Stimulated activated CD4-positive, alpha-beta T cell treated with anti-CD3 and anti-CD28 coated beads, Interleukin-12 subunit alpha, Interleukin-12 subunit beta, amount 100 ng/mL, for 4 hours (primary cell): ENCODE data around the gene RBMS3.
"Not testable (repeated sequence)": the region's sequence is repeated elsewhere in the genome, so short reads cannot be mapped to it uniquely, and the experiment has no call there.

Source experiments
- DNase-seq: peaks from one replicate; pipeline ENCODE4 v3.0.0-alpha.2; 2020

The RBMS3 gene

DNA sequence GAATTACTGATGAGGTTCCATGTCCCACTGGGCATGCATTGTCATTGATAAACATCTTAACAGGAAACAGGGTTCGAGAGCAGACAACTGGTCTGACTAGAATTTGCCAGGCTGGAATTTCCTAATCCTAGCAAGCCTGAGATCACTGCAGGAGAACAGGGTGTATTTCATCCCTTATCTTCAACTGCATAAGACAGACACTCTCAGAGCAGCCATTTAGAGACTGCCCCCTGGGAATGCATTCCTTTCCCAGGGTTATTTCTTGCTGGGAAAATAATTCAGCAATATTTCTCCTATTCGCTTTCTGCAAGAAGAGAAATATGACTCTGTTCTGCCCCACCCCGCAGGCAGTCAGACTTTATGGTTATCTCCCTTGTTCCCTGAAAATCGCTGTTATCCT is 113.1 kb downstream of the RBMS3 start:
- DNase-seq = not testable (repeated sequence)

DNA sequence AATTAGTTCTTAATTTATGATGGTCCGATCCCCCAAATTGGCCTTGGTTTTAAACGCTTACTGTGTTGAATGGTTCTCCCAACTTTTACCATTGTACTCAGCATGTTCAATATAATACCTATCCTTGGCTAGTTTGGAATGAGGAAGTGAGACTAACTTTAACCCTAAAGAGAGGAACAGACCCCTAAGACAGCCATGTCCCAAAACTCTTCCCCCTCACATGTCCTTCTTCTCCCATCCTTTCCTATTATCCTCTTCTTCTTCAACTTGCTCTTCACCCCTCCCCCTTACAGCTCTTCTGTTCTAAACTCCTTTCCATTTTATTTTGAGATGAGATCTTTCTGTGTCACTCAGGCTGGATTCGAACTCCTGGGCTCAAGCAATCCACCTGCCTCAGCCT is 116.5 kb downstream of the RBMS3 start:
- no peak for DNase-seq

DNA sequence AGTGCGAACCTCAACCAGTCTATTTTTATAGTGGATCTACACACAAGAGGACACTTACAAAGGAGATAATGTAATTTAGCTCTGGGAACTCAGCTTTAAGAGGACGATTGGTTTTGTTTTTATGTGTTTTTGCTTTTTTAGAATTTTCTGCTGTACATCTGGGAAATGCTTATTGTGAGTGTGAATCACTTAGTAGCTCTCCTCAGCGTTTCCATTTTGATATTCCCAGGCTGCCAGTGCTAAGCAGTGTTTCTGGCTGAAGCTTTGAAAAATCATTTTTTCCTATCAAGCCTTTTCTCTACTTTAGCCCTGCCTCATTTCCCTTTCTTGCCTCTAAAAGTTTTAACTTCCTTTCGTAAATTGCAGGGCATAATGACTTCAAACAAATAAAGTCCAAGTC is 117.9 kb downstream of the RBMS3 start:
- DNase-seq = no peak

DNA sequence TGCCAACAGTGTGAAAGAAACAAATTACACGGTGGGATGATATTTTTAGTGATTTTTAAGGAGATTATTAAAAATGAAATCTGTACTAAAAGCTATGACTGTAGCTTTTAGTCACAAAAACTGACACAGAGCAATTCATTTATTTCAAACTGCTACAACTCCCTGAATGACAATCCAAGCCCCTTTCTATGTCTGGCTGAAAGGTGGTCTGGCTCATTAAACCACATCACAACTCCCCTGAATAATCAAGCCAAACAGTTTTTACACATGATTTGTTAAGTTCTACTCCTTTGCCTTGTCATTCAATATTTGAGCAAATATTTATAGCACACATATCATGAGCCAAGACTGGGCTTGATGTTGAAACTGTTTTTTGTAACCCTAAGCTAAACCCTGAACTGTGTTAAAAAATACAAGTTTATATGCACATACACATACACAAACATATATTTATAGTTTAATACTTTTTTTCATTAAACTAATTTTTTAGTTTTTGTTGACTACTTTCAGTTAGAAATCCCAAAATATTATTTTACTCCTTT is 125.5 kb downstream of the RBMS3 start:
- no peak for DNase-seq

DNA sequence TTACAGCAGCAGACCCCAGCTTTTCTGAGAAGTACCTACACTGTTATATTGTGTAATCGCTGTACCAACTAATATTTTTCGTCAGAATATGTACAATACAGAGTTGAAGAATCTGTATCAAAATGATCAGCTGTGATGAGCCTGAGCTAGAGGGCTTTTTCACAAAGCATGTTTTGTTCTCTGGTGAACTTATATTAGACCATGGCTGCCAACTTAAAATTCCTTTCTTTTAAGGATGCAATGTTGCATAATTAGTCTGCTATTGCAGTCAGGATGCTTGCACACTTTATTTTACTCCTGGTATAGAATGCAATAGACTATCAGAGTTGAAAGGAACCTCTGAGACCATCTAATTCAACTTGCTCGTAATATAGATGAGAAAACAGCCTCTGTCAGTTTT is 127.8 kb downstream of the RBMS3 start:
- no peak for DNase-seq

DNA sequence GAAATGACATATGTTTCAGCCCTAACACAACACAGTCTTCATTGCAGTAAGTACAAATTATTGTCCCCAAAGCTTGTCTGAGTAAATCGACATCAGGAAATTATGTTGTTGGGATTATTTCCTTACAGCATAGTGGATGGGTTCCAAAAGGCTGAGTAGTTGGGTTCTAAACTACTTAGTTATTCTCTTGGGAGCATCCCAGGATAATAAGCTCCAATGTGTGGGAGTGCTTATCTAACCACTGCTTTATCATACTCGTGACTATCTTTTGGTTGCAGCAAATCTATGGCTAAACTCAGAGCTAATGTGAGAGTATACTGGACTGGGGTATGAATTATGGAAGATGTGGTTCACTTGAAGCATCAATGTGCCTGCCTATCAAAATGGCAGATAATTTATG is 128.5 kb downstream of the RBMS3 start:
- DNase-seq = no peak

DNA sequence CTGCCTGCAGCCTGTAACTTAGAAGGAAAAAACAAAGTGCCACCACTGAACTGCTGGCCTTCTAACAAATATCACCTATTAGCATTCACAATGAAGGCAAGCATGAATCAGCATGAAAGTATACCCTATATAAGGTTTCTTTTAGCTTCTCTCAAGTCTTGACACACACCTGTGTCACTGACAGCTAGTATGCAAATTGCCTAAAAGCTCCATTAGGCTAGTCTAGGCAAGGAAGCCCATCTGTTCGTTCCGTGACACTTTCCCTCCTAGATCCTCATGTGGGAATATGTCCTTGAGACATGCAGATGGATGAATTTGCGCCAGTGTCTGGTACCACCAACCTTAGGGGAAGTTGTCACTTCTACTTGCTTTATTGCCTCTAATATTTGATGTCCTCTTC is 129.3 kb downstream of the RBMS3 start:
- no peak for DNase-seq

DNA sequence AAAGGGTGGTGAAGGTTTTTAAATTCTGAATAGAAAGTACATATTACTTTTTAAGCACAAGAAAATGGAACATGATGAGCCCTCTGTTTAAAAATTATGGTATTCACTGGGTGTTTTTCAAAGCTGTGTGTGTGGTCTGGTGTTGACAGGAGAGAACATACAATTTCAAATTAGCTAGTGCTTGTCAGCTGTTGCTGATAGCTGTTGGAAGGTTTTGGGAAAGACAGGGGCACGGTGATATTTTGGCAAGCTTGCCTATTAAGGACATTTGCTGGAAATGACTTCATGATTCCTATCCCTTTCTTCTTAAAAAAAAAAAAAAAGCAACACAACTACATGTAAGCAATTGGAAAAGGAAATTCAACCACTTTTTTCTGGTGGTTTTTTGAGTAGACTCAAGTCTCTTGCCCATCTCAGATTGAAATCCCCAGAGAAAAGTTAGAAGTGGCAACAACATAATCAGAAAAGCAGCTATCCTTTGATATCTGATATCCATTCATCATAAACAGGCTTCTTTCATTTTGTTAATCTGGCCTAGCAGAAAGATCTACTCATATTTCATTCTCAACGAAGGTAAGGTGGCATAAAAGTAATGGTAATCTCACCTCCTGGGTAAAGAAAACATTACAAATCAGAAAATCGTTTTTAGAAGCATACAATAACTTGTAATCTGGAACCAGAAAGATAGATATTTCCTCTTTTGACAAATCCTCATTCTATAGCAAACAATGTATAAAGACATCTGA is 130.0 kb downstream of the RBMS3 start:
- DNase-seq = no peak

DNA sequence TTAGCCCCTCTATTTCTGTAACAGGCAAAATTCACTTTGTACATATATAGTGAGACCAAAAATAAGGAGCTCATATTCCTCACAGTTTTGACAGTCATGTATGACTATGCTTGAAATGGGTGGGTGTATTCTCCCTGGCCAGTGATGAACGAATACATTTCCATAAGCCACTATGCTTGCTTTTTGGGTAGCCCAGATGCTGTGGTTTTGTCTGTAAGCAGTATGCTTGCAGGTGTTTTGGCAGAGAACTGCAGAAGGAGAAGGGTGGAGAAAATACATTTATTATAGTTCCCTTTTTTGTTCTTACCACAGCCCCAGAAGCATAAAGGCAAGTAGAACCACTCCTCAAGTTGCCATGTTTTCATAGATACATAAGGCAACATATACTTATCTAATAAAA is 131.2 kb downstream of the RBMS3 start:
- DNase-seq = no peak

DNA sequence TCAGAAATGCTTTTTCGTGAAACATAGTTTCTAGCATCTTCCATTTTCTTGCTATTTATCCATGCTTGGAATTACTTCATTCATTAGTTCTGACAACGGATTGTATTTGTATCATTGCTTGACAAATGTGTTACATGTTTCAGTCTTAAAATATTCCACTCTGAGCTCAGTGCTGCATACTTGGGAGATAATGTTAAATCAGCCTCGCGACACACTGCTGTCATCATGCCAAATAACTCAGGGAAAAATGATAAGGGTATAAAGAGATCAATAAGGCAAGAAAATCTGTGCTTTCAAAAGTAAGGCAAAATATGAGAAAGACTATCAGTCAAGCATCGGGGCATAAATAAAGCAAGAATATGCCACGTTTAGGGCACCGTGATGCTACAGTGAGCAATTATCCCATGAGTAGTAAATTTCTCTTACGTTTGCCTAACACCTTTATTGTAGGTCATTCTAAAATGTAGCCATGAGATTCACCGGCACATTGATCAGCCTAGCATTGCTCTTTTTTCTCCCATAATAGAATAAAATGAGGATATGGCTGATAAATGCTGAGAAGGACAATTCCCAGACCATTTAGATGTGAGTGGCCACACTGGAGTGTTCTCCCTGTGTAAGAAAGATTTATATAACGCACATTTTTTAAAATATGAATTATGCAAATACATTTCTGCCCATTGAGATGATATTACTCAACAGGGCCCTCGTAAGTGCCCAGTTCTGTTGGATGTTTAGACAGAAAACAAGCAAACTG is 133.8 kb downstream of the RBMS3 start:
- no peak for DNase-seq

DNA sequence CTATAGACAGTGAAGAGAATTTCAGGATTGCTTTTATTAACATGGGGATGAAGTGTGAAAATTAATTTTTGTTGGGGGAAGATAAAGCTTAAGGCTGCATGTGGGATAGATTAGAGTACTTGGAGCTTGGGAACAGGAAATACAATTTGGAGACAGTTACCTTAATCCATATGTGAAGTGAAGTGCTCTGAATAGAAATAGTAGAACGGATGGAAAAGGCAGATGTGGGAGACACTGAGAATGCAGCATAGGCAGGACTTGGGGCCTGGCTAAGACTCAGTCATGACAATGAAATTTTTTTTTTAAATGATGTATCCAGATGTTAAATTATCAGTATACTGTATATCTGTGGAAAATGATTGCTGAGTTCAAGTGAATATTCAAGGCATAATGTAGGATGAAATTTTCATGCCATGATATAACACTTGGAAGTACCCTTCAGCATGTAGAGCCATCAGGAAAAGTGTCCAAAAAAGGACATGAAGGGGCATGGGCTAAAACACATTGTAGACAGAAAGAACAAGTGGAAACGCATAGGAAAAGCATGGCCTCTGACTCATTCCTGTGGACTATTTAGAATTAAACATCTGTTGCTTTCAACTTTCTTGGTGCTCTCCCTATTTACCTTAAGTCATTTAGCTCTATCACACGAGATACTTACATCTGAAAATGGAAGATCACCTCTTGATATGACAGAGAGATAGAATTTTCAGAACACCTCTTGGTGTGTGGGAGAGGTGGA is 134.8 kb downstream of the RBMS3 start:
- DNase-seq = no peak

DNA sequence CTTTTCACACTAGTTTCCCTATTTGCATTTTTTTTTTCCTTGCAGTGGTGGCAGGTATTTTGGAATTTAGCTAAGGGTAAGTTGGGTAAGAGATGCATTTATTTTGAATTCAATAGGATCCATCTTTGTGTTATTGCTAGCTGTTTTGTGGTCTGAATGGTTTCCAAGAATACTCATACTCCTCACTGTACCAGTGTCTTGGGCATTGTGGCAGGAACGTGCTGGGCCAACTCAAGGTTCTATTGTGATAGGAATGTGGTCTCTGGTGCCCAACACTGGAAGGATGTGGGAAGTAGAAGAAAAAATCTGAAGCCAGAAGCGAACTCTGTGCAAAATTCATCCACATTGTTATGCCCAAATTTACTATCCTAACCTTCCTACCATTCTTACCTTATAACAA is 135.6 kb downstream of the RBMS3 start:
- no peak for DNase-seq

DNA sequence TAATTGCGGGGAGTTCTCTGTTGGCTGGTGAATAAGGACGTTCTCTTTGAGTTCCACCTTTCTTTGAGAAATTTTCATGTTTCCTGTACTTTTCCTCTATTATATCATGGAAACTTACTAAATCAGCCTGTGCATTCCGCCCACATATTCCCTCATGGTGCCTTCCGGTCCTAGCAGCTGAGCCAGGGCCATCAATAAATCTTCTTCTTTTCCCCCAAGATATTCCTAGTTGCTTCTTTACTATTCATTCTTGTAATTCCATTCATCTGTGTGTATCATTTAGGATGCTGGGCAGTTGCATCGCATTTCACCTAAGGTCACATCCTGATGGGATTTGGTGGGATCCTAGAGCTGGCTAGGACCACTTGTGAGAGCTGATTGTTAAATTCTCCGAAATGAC is 139.2 kb downstream of the RBMS3 start:
- DNase-seq = no peak

DNA sequence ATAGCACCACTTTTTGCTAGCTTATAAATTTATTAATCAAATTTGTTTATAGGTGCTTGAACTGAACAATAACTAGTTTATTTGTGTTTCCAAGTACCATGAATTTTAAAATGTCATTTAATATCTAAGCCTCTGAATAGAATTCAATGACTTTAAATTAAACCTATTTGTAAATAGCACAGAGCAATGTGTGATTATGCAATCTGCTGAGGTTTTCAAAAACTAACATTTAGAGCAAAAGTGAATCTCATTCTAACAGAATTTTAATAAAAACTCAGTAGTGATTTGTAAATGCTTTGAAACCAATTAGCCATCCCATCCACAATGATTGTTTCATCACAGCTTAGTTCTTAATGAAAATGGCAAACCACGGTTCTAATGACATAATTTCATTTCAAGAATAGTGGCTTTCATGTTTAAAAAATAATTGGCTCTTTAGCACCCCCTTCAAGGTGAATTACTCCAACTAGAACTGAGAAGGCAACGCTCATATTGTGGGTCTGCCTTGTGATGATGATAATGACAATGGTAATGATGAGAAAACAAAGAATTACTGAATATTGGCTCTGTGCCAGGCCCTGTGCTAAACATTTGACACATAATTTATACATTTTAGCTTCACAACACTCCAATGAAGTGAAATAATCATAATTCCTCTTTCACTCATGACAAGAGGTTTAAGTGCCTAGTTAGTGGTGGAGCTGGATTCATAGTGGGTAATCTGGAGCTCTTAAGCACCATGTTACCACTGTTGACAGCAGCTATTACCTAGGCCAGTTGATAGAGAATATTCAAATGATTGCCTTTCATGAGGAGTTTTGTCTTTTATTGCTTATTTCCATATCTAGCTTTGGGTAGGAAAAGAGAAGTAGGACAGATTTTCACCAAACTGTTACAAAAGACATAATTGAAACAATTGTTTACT is 145.7 kb downstream of the RBMS3 start:
- no peak for DNase-seq

DNA sequence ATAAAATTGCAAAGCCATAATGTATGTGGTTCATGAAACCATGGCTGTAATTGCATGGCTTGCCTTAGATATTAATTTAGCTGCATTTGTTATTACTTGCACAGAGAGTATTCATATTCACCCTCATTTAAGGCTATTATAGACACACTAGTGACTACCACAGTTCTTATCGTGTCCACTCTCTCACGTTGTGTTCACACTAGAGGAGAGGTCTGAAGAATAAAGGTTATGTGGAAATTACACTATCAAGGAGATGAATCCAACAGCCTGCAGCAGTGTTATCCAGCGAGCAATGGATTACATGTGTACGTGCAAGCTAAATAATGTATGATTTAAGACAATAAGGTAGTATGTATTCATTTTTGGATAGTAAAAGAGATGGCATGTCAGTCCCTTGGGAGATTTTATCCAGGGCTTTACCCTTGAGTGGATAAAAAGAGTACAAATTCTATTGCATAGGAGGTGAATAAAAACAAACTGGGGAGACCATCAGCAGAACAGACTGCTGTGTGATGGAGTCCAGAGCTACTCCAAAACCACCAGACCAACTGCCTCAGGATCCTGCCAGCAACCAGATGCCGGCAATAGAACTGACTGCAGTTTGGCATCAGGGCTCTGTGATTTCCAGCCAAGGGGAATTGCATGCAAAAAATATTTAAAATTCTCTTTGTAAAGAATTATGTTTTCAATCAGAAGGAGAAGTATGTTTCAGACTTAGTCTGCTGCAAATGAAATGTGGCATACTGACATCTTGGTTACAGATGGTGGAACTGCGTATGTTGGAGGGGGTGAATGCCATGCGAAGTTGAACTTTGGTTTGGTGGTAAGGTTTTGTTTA is 146.6 kb downstream of the RBMS3 start:
- no peak for DNase-seq

DNA sequence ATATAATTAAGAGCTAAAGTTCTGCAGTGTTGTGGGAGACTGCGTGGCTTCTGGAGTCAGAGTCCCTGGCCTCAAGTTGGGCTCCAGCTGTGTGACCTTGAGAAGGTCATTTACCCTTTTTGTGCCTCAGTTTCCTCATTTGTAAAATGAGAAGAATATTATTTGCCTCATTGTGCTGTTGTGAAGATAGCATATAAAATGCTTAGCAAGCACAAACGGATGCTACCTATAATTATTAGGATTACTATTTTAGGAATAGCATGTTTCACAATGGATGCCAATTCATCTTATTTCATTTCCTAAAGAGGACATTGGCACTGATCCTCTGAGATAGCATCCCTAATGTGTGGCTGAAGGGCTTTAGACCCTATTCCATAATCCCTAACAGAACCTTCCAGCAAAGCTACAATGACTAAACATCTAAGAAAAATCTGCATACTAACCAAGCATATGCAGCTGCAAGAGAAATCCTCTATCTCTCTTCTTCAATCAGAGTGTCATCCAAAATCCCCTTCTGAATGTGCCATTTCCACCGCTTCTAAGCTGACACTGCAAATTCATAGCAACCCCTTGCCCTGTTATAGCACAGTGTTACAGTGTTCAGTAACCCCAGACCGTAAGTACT is 148.3 kb downstream of the RBMS3 start:
- no peak for DNase-seq

DNA sequence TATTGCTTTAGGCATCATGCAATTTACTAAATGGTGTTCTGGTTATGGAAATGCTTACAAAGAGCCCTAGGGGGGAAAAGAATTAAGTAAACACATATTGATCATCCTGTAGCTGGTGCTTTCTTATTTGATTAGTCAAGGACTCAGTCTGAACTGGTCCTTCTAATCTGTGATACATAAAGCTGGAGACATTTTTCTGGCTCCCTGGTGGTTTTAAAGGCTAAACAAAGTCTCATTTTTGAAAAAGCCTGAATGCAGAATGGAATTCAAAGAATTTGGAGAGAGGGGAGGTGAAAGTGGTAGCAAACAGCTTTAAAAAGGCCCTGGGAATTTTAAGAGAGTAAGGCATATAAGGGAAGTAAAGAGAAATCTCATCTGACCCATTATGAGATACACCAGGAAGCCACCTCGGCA is 149.7 kb downstream of the RBMS3 start:
- DNase-seq = no peak

DNA sequence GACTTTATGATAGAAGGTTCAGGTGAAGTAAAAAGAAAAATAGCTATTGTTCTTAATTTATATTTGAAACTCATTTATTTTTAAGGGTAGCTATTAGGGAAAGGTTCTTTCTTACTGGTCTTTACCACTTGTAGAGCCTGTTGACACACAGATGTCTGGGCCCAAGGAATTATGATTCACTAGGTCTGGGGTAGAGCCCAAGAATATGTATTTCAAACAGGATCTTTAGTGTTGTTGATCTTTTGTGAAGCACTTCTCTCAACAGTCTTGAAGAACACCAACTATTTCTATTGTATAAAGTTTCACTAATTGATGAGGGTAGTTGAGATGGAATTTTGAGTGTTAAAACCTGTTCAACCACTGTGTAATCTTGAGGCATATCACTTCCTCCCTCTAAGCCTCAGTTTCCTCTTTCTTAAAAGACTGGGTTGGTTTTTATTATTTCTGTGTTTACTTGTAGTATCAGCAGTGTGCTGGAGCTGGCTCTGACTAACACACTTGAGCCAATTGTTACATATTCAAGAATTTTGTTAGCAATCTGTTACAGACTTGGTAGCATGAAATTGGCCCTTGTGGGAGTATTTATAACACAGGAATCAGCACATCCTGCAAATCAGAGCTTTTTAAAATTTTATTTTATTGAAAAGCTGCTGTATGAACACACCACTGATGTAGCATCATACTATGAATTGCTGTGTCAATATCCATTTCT is 155.9 kb downstream of the RBMS3 start:
- no peak for DNase-seq

DNA sequence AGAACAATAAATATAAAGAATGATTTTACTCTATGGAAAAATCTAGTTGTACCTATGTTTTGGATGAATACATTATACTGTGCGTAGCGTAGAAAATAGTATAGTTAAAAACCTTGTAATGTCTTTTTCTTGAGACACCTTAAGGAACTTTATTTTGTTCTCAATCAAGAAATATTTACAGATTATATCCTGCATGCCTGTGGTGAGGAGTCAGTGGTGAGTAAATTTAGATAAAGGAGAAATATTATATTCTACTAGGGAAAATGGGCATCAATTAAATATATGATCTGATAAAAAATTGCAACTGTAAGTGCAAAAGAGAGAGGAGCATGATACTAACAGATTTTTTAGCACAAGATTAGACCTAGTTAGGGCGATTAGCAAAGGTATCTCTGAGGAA is 157.7 kb downstream of the RBMS3 start:
- DNase-seq = no peak
